Measurements from ENCODE around the gene ADAM8. TPM values are rescaled to one million over a fixed set of nuclear protein-coding genes. Genes with fewer than 3 reads are reported as not detected.

ADAM8 gene
- total and polyA plus RNA-seq, 2 of the 8 experiments (the other 6 are each of a cell fraction or from before 2014, with no cell fraction given) = 4.6 TPM

DNA sequence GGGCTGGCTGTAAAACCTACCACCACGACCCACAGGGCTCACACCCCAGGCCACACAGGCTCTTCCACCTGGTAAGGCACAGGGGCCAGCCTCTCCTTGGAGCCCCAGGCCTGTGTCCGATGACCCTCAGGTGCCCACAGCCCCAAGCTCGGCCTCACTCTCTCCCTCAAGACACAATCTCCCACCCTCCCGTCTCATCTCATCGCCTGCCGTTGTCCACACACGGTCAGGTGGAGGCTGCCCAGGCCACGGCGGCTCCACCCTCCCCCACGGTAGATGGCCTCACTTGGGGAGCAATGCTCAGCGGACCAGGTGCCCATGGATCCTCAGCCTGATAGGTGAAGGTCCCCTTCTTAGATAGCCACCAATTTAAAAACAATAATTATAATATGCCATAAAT lies 55.3 kb downstream of the ADAM8 start:
- H3K9ac ChIP-seq (replicated peaks in 1 of 4; ENCODE audit: extremely low read depth in 1 of 4, low read depth in 3 of 4, low read length in 3 of 4) = no peak overlapping the region
- H3K23ac ChIP-seq (ENCODE audit: insufficient read length) = no peak overlapping the region
- H3K4me1 ChIP-seq (replicated peaks in 1 of 4; ENCODE audit: control insufficient read depth in 3 of 4, insufficient read depth in 4 of 4, low read length in 3 of 4) = peaks cover 0 to 18% (median 12%) of the 10 kb centered on the region in 4 experiments; a peak in 6 of 7 replicates
- H4K20me1 ChIP-seq (replicated peaks in 1 of 2; ENCODE audit: control insufficient read depth in 1 of 2, insufficient read depth in 2 of 2, low read length in 2 of 2) = peaks cover 0 to 3% of the 10 kb centered on the region in 2 experiments
- no peak overlapping the region for H2AK5ac ChIP-seq (ENCODE audit: low read depth, low read length)
- no peaks in the 10 kb centered on the region for H3K79me2 ChIP-seq (ENCODE audit: control insufficient read depth in 1 of 2, insufficient read depth in 2 of 2, low read length in 2 of 2)
- peak overlapping the region; percentile 71; the same call in 1 of the 2 replicates for H2BK5ac ChIP-seq (ENCODE audit: low read depth, low read length)
- no peak overlapping the region for H2BK120ac ChIP-seq (replicated peaks; ENCODE audit: low read depth, low read length)
- no peak overlapping the region; the same call in 1 of the 2 replicates for H2BK20ac ChIP-seq (ENCODE audit: low read length)
- H3K79me1 ChIP-seq (ENCODE audit: low read depth, low read length) = no peaks in the 10 kb centered on the region
- no peak for TF ChIP-seq BCL11A (IDR thresholded peaks at IDR 0.05; ENCODE audit: low read depth in 2 of 2, low read length in 2 of 2)
- TF ChIP-seq CTBP2 (IDR thresholded peaks at IDR 0.05; ENCODE audit: borderline replicate concordance, insufficient read depth, insufficient read length, low read length) = no peak
- TF ChIP-seq E2F6 (IDR thresholded peaks at IDR 0.05) = no peak
- no peak for TF ChIP-seq KDM1A (IDR thresholded peaks at IDR 0.05; ENCODE audit: borderline replicate concordance, low read length)
- TF ChIP-seq BRCA1 (IDR thresholded peaks at IDR 0.05; ENCODE audit: low read depth, low read length) = no peak
- no peak for TF ChIP-seq KDM5A (IDR thresholded peaks at IDR 0.05; ENCODE audit: low read length)
- TF ChIP-seq FOSL1 (IDR thresholded peaks at IDR 0.05; ENCODE audit: insufficient read depth, low read depth, low read length) = no peak
- TF ChIP-seq POLR2A (IDR thresholded peaks at IDR 0.05; ENCODE audit: control extremely low read depth in 1 of 2, low read depth in 2 of 2, low read length in 2 of 2) = no peak
- H4K91ac ChIP-seq (replicated peaks; ENCODE audit: insufficient read length, low read length) = peak overlapping the region; percentile 56
- FAIRE-seq = no peak
- H3K36me3 ChIP-seq (ENCODE audit: control insufficient read depth in 2 of 4, insufficient read depth in 4 of 4, low read length in 3 of 4) = no peaks in the 10 kb centered on the region
- no peak overlapping the region for H3K56ac ChIP-seq (replicated peaks; ENCODE audit: insufficient read length, low read depth, low read length)
- peak overlapping the region; percentile 1; the same call in 1 of the 2 replicates for H2BK15ac ChIP-seq (ENCODE audit: low read length)
- no peaks in the 10 kb centered on the region; the same call in 1 of the 2 replicates for H3K23me2 ChIP-seq (ENCODE audit: low read depth, low read length)
- no peak overlapping the region for H3K14ac ChIP-seq (ENCODE audit: insufficient read length)
- no peak overlapping the region for H2AFZ ChIP-seq (ENCODE audit: low read length)
- H3K18ac ChIP-seq (ENCODE audit: extremely low read depth, low read length) = no peak overlapping the region; the same call in 1 of the 2 replicates
- no peak overlapping the region; the same call in 1 of the 2 replicates for H3K27ac ChIP-seq (ENCODE audit: low read depth, low read length)
- ChIA-PET POLR2A (ENCODE audit: partially characterized antibody) (no interaction called here), CTCF (ENCODE audit: partially characterized antibody) (interaction anchor here (0.6 kb wide), 1 partner anchor 121 kb away, joined by 3 read pairs; no protein-coding TSS in a partner anchor)
- H3K9me3 ChIP-seq (ENCODE audit: insufficient read depth in 2 of 2, low read depth in 1 of 2, low read length in 1 of 2) = no peaks in the 10 kb centered on the region
- no peak overlapping the region for H3K4me3 ChIP-seq (ENCODE audit: extremely low read depth in 1 of 4, insufficient read depth in 2 of 4, low read depth in 3 of 4, low read length in 4 of 4)
- peak overlapping the region; percentile 51; the same call in 1 of the 2 replicates for H4K8ac ChIP-seq (ENCODE audit: extremely low read depth, insufficient read depth, low read length)
- no peak overlapping the region for H3K4me2 ChIP-seq (ENCODE audit: insufficient read depth in 1 of 2, low read depth in 2 of 2, low read length in 2 of 2)
- H4K5ac ChIP-seq (ENCODE audit: insufficient read length, low read depth, low read length) = no peak overlapping the region
- DNase-seq (ENCODE audit: low read depth in 1 of 2, low spot score in 2 of 2) = no peak
- no peaks in the 10 kb centered on the region for H3K27me3 ChIP-seq (replicated peaks in 1 of 4; ENCODE audit: control insufficient read depth in 3 of 4, extremely low read depth in 1 of 4, insufficient read depth in 3 of 4, low read length in 3 of 4)
- WGBS, 2 experiments (ENCODE audit: extremely low coverage in 1 of 2, insufficient coverage in 1 of 2, insufficient read length in 1 of 2, insufficient replicate concordance in 2 of 2, low coverage in 1 of 2, low lambda C conversion rate in 2 of 2, missing lambda C conversion rate in 1 of 2) = 97% methylated on average over 10 of the region's 11 CpGs; no CpG with 5 or more reads in 1 of the 2 experiments
- no peak overlapping the region for H3K4ac ChIP-seq (replicated peaks; ENCODE audit: insufficient read length, low read depth, low read length)
- H2BK12ac ChIP-seq (ENCODE audit: low read depth, low read length) = peak overlapping the region; percentile 81; the same call in 1 of the 2 replicates
